HepG2 (cell line): Measurements from ENCODE around the gene CORO7. TPM values are rescaled to one million over a fixed set of nuclear protein-coding genes. Genes with fewer than 3 reads are reported as not detected.

ENCODE experiments used
- BHLHE40 ChIP-seq: IDR thresholded peaks from 2 replicates; pipeline ENCODE4 v1.6.1; 2011; ENCODE audit warnings: low read length, improper control_type of control experiment
- GATAD2A ChIP-seq: IDR thresholded peaks from 2 replicates; pipeline ENCODE4 v1.6.1; 2016
- HMGXB3 ChIP-seq: sonication (generic); formaldehyde crosslinking; IDR thresholded peaks from 2 replicates; pipeline ENCODE4 v1.4.0; 2020; ENCODE audit warnings: missing genetic modification reagents, borderline replicate concordance
- HOXD1 ChIP-seq: sonication (generic); formaldehyde crosslinking; IDR thresholded peaks from 2 replicates; pipeline ENCODE4 v1.5.0; 2020; ENCODE audit warnings: missing genetic modification reagents
- IKZF4 ChIP-seq: sonication (generic); formaldehyde crosslinking; IDR thresholded peaks from 2 replicates; pipeline ENCODE4 v1.5.1; 2020; ENCODE audit warnings: borderline replicate concordance, mild to moderate bottlenecking, low read depth, missing genetic modification reagents; ENCODE audit errors: not compliant biosample characterization
- KDM4B ChIP-seq: sonication (generic); formaldehyde crosslinking; IDR thresholded peaks from 2 replicates; pipeline ENCODE4 v1.4.0; 2020; ENCODE audit warnings: missing genetic modification reagents
- MAX ChIP-seq: IDR thresholded peaks from 2 replicates; pipeline ENCODE4 v1.6.1; 2012; ENCODE audit warnings: inconsistent platforms
- PHF8 ChIP-seq: sonication (generic); formaldehyde crosslinking; IDR thresholded peaks from 2 replicates; pipeline ENCODE4 v1.5.0; 2020; ENCODE audit warnings: missing genetic modification reagents
- RFX1 ChIP-seq: fragments of 450-650 bp; IDR thresholded peaks from 2 replicates; pipeline ENCODE4 v1.6.1; 2017
- SATB2 ChIP-seq: sonication (generic); formaldehyde crosslinking; IDR thresholded peaks from 2 replicates; pipeline ENCODE4 v1.5.0; 2020; ENCODE audit warnings: missing genetic modification reagents
- STAT5B ChIP-seq: sonication (generic); formaldehyde crosslinking; IDR thresholded peaks from 2 replicates; pipeline ENCODE4 v1.4.0; 2020; ENCODE audit warnings: missing genetic modification reagents
- ZBTB10 ChIP-seq: sonication (generic); formaldehyde crosslinking; IDR thresholded peaks from 2 replicates; pipeline ENCODE4 v1.4.0; 2020; ENCODE audit warnings: missing genetic modification reagents, borderline replicate concordance
- ZBTB25 ChIP-seq: IDR thresholded peaks from 2 replicates; pipeline ENCODE4 v1.6.1; 2018; ENCODE audit warnings: missing genetic modification reagents
- ZKSCAN8 ChIP-seq: IDR thresholded peaks from 2 replicates; pipeline ENCODE4 v1.6.1; 2016; ENCODE audit warnings: borderline replicate concordance, missing genetic modification reagents, missing compliant biosample characterization
- ZMAT5 ChIP-seq: sonication (generic); formaldehyde crosslinking; IDR thresholded peaks from 2 replicates; pipeline ENCODE4 v1.5.0; 2020; ENCODE audit warnings: mild to moderate bottlenecking, low read depth, missing genetic modification reagents, borderline replicate concordance
- ZNF251 ChIP-seq: sonication (generic); formaldehyde crosslinking; IDR thresholded peaks from 2 replicates; pipeline ENCODE4 v1.9.0; 2021; ENCODE audit warnings: mild to moderate bottlenecking, missing genetic modification reagents
- ZNF432 ChIP-seq: sonication (generic); formaldehyde crosslinking; IDR thresholded peaks from 2 replicates; pipeline ENCODE4 v1.5.0; 2020; ENCODE audit warnings: missing genetic modification reagents, mild to moderate bottlenecking, borderline replicate concordance
- polyA plus RNA-seq, 8 experiments: library from polyadenylated mRNA; depleted of rRNA in 3 of 8; stranded (reverse) in 7 of 8; unstranded in 1 of 8; fragments of >200 nt; fragmentation: Illumina TruSeq in 4 of 8; extraction: Trizol in 4 of 8; gene quantifications; 2 replicates each; pipeline versions ENCODE4 v1.2.1 to v1.2.3, GENCODE V29; 2011 to 2016; ENCODE audit warnings: low read depth in 4 of 8, missing spikeins in 1 of 8, mixed read lengths in 1 of 8; ENCODE audit not compliant: insufficient read depth in 1 of 8
- total RNA-seq, 5 experiments: library from RNA; depleted of rRNA; stranded (reverse); fragments of >200 nt; fragmentation: Illumina TruSeq; extraction: Trizol; gene quantifications; 2 replicates each; pipeline ENCODE4 v1.2.3, GENCODE V29; 2016; ENCODE audit warnings: low read depth in 1 of 5

Gene CORO7
- total and polyA plus RNA-seq, 2 of the 13 experiments (the other 11 are each of a cell fraction or from before 2014, with no cell fraction given) = 9.9 to 14.3 TPM

- TF ChIP-seq ZBTB25 (CRISPR knock-in tag) = no peak
- TF ChIP-seq PHF8 (CRISPR knock-in tag) = peak; percentile 61
- TF ChIP-seq IKZF4 (CRISPR knock-in tag) = peak; percentile 16
- no peak; the same call in 1 of the 2 replicates for TF ChIP-seq ZNF251
- TF ChIP-seq BHLHE40 = no peak
- TF ChIP-seq ZMAT5 (CRISPR knock-in tag) = no peak
- no peak for TF ChIP-seq MAX
- no peak for TF ChIP-seq HOXD1 (CRISPR knock-in tag)
- TF ChIP-seq RFX1 = no peak
- TF ChIP-seq ZKSCAN8 (CRISPR knock-in tag) = no peak
- TF ChIP-seq KDM4B (CRISPR knock-in tag) = no peak
- TF ChIP-seq HMGXB3 = no peak
- TF ChIP-seq STAT5B (CRISPR knock-in tag) = no peak
- no peak for TF ChIP-seq ZNF432 (CRISPR knock-in tag)
- TF ChIP-seq SATB2 (CRISPR knock-in tag) = no peak
- no peak for TF ChIP-seq ZBTB10 (CRISPR knock-in tag)
- TF ChIP-seq GATAD2A (CRISPR knock-in tag) = peak; percentile 26; the same call in 1 of the 2 replicates
Observed at GRCh38 chr16:4415538-4416199, 727 bp downstream of the CORO7 start (continued).
